Bronchial epithelial cell (primary cell): ENCODE results near the gene SHF. TPM values are rescaled to one million over a fixed set of nuclear protein-coding genes. Genes with fewer than 3 reads are reported as not detected.

ENCODE experiments used
- DNase-seq: peaks from one replicate; pipeline ENCODE4 v3.0.0-alpha.2; 2010; ENCODE audit warnings: low read depth
- FAIRE-seq: peaks from 2 replicates; lab custom pipeline; 2011; peaks lifted over from hg19 to GRCh38; lab: Jason Lieb, UNC
- H3K27me3 ChIP-seq: 2 replicates; pipeline ENCODE4 v1.5.1; 2011; ENCODE audit warnings: low read length; ENCODE audit not compliant: control insufficient read depth, insufficient read depth
- H3K36me3 ChIP-seq: 2 replicates; pipeline ENCODE4 v1.5.1; 2011; ENCODE audit warnings: low read length; ENCODE audit not compliant: control insufficient read depth, insufficient read depth
- H3K4me3 ChIP-seq: 2 replicates; pipeline ENCODE4 v1.5.1; 2011; ENCODE audit warnings: mild to moderate bottlenecking, low read depth, low read length, control low read depth
- total RNA-seq: library from RNA; depleted of rRNA; stranded (reverse); fragments of >200 nt; gene quantifications from 2 replicates; pipeline ENCODE4 v1.2.1, GENCODE V29; 2014
- TF ChIP-seq, protein P1 (sequence below): IDR thresholded peaks from 2 replicates; pipeline ENCODE4 v1.5.1; 2011; ENCODE audit warnings: mild to moderate bottlenecking, moderate library complexity, low read length, control low read depth, inconsistent platforms; ENCODE audit not compliant: insufficient read depth, severe bottlenecking

SHF gene
- total RNA-seq, 1 donor from 2014 or later, result 0.79 TPM

DNA sequence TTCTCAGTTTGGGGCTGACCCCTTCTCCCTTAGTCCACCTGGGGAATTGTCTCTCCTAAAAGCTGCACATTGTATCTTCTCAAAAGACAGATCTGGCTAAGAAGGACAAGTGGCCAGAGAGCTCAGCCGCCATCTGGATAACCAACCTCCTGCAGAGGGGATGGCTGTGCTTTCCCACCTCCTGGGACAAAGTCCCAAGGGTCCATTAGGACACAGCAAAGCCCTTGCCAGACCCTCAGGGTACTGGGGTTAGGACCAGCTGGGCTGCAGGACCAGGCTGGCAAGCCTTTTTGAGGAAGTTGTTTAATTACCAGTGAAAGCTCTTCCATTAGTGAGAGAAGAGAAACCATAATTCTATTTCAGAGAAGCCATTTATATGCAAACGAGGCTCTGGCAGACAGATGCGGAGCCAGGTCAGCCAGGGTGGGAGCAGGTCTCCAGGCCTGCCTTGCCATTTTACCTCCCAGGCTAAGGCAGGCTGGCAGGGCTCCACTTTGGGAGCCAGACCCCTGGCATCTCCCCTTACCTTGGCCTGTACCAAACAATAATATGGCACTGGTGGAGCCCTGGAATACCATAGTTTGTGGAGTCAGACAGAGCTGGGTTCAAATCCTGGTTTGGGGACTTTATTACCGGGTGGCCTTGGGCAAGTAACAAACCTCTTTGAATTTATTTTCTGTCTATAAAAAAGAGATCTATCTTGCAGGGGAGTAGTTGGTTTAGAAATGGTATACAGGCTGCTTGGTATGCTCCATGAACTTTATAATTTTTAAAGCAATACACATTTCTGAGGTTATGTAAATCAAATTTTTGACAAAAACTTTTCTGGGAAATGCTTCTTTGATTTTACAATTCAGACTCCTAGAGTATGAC is 17.9 kb downstream of the SHF start:
- no peak for DNase-seq
- no peak for FAIRE-seq
- H3K4me3 ChIP-seq, result no peak overlapping the region
- H3K27me3 ChIP-seq, result no peaks in the 10 kb centered on the region
- TF ChIP-seq, protein P1, sequence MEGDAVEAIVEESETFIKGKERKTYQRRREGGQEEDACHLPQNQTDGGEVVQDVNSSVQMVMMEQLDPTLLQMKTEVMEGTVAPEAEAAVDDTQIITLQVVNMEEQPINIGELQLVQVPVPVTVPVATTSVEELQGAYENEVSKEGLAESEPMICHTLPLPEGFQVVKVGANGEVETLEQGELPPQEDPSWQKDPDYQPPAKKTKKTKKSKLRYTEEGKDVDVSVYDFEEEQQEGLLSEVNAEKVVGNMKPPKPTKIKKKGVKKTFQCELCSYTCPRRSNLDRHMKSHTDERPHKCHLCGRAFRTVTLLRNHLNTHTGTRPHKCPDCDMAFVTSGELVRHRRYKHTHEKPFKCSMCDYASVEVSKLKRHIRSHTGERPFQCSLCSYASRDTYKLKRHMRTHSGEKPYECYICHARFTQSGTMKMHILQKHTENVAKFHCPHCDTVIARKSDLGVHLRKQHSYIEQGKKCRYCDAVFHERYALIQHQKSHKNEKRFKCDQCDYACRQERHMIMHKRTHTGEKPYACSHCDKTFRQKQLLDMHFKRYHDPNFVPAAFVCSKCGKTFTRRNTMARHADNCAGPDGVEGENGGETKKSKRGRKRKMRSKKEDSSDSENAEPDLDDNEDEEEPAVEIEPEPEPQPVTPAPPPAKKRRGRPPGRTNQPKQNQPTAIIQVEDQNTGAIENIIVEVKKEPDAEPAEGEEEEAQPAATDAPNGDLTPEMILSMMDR, result no peak
- peaks cover 1% of the 10 kb centered on the region for H3K36me3 ChIP-seq

DNA sequence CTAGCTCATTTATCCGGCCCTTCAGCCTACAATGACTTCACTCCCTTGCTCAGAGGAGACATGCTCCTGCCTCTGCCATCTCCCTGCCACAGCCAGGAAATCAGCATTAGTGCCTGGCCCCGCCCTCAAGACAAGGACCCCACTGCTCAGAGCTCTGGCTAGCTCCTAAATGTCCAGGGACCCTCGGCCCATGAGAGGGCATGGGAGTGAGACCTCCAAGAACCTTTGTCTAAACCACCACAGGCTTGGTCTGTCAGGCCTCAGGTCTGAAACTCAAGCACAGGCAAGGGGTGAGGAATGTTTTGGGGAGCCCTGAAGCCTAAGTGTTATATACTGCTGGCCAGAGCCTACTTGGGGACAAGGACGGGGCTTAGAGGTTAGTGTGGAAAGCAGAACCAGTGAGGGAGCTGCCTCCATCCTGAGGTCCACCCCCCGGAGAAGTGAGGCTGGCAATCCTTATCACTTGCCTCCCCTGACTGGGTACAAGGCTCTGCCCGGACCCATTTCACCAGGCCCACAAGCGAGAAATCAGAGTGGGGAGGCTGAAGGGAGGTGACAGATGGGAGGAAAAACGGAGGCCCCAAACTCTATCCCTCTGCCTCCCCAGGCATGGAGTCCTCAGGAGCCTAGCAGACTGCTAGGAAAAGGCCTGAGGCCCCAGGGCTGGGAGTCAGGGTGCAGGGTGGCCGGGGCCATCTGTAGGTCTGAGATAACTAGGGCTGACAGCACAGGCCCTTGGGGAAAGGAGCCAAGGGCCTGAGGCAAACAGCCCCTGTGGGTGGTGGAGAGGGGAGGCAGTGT is 18.8 kb downstream of the SHF start:
- H3K4me3 ChIP-seq, result no peak overlapping the region
- TF ChIP-seq, protein P1, result no peak
- FAIRE-seq (no peak), DNase-seq (no peak)
- H3K27me3 ChIP-seq, result no peaks in the 10 kb centered on the region
- H3K36me3 ChIP-seq, result peaks cover 1% of the 10 kb centered on the region

DNA sequence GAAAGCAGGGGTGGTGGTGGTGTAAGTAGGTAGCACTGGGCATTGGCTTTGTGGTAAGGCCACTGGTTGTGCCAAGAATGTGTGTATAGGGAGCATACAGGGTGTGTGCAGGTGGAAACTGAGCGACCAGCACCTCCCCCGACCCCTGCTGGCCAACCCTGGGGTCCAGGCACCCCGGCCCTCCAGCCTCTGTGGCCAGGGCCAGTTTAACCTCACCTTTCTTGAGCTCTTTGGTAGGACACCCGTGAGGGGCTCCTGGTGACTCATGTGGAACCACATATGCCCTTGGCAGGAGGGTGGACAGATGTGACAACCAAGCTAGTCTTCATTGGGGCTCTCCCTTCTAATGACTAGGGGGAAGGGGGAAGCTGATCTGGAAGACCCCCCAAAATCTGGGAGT is 19.5 kb downstream of the SHF start:
- no peak for DNase-seq
- Histone ChIP-seq H3K36me3 (peaks cover 4% of the 10 kb centered on the region), H3K4me3 (no peak overlapping the region), H3K27me3 (no peaks in the 10 kb centered on the region)
- no peak for FAIRE-seq
- TF ChIP-seq, protein P1, result no peak

DNA sequence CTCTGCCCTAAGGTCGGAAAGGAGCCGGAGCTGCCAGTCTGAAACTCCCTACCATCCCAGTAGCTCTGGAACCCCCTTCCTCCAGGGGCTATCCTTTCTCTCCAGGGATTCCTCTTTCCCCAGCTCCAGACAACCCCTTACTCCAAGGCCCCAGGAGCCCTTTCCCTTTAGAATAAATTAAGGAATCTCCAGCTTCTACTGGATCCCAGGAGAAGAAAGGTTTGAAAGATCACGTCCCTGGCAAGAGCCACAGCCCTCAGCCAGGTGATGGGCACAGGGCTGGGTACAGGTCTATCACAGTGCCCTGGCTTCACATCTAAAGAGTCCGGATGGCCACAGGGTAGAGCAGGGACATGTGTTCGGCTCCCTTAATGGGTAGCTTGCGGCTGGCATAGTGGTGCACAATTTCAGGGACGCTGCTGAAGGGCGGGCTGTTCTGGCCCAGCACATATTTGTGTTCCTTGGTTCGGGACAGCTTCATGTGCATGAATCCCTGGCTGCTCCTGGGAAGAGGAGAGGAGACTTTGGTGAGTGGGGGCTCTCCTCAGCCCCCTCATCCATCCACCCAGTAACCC is 20.0 kb downstream of the SHF start:
- FAIRE-seq (peak; percentile 7), DNase-seq (no peak)
- H3K27me3 ChIP-seq, result no peaks in the 10 kb centered on the region
- TF ChIP-seq, protein P1, result no peak
- peak overlapping the region; percentile 47 for H3K4me3 ChIP-seq
- peaks cover 4% of the 10 kb centered on the region for H3K36me3 ChIP-seq

DNA sequence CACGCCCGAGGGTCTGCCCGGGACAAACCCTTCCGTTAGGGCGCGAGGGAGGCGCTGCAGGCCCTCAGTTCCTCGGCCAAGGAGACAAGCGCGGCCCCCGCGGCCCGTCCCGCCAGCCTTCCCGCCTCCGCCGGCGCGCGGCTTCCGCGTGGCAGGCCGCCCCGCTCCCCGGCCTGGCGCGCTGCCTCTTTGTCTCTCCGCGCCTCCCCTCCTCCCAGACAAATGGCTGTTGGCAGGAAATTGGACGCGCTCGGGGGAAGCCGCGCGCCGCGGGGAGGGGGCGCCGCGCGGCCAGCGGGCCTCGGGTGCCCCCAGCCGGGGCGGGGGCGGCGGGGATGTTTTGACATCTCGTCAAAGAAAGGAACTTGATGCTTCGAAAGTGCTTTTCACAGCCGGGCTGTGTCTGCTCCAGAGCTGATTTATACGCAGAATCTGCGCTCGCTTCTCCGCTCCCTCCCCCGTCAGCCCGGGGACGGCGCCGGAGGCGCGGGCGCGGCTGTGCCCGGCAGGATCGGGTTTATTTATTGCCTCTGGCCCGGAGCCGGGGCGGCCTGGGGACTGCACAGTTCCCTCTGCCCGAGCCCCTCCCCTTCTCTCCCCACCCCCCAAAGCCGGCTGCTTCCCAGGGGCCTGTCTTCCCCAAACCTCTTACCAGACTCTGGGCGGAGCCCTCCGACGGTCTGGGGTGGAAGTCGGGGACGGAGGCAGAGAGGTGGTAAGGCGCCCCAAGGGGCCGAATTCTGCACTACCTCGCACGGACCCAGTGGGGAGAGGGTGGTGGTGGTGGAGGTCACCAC is 20.7 kb downstream of the SHF start:
- Histone ChIP-seq H3K27me3 (no peaks in the 10 kb centered on the region), H3K36me3 (peaks cover 4% of the 10 kb centered on the region), H3K4me3 (peak overlapping the region; percentile 47)
- TF ChIP-seq, protein P1, result peak; percentile 72
- DNase-seq (peak; percentile 60), FAIRE-seq (no peak)
